GM12873 (cell line): ENCODE results near the gene NPAP1.

Source experiments
- TF ChIP-seq, protein P1 (sequence below): IDR thresholded peaks from 2 replicates; pipeline ENCODE4 v1.5.1; 2012; ENCODE audit warnings: low read depth, mild to moderate bottlenecking, moderate library complexity, low read length, control low read depth; ENCODE audit not compliant: insufficient read depth; ENCODE audit errors: missing control alignments

Gene NPAP1

DNA sequence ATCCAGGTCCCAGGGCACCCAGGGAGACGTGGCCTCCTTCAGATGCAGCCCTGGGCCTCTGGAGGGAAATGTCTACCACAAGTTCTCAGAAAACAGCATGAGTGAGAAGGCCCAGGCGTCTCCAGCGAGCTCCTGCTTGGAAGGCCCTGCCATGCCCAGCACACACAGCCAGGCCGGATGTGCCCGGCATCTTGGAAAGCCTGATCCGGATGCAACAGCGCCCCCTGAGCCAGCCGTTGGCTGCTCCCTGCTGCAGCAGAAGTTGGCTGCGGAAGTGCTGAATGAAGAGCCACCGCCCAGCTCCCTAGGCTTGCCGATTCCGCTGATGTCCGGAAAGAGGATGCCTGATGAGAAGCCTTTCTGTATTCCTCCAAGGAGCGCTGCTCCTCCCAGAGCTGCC, 856 bp downstream of the NPAP1 start:
- TF ChIP-seq, protein P1, sequence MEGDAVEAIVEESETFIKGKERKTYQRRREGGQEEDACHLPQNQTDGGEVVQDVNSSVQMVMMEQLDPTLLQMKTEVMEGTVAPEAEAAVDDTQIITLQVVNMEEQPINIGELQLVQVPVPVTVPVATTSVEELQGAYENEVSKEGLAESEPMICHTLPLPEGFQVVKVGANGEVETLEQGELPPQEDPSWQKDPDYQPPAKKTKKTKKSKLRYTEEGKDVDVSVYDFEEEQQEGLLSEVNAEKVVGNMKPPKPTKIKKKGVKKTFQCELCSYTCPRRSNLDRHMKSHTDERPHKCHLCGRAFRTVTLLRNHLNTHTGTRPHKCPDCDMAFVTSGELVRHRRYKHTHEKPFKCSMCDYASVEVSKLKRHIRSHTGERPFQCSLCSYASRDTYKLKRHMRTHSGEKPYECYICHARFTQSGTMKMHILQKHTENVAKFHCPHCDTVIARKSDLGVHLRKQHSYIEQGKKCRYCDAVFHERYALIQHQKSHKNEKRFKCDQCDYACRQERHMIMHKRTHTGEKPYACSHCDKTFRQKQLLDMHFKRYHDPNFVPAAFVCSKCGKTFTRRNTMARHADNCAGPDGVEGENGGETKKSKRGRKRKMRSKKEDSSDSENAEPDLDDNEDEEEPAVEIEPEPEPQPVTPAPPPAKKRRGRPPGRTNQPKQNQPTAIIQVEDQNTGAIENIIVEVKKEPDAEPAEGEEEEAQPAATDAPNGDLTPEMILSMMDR: no peak

DNA sequence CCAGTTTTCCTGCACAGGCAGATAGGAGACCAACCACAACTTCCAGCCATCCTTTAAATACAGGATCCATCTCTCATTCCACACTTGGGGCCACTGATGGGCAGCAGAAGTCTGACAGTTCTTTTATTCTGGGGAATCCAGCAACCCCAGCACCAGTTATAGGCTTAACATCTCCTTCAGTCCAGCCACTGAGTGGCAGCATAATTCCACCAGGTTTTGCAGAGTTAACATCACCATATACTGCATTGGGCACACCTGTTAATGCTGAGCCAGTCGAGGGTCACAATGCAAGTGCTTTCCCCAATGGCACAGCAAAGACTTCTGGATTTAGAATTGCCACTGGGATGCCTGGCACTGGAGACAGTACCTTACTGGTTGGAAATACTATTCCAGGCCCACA, 2.9 kb downstream of the NPAP1 start:
- TF ChIP-seq, protein P1: no peak

DNA sequence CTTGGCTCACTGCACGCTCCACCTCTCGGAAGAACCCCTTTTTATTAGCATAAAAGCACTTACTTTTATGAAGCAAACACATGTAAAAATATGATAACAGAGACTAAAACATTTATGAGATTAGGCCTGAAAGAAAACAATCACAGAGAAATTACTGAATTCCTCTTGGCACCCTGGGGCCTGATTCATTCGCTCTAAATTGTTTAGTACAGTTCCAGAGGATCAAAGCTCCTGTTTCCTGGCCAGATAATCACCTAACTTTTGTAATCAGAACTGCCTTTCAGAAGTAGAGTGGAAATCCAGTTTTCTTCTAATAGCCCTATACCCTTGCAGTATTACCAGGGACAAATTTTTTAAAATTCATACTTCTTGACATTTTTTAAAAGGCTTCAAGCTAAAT, 6.4 kb downstream of the NPAP1 start:
- TF ChIP-seq, protein P1: no peak

- TF ChIP-seq, protein P1: no peak
Measured at GRCh38 chr15:24683736-24684135, 8.2 kb downstream of the NPAP1 start.

GRCh38 chr15:24684313-24684712, 8.7 kb downstream of the NPAP1 start:
- TF ChIP-seq, protein P1: no peak

GRCh38 chr15:24696201-24696600, 20.6 kb downstream of the NPAP1 start:
- TF ChIP-seq, protein P1: no peak

GRCh38 chr15:24696842-24697241, 21.3 kb downstream of the NPAP1 start:
- TF ChIP-seq, protein P1: no peak
